VCaP (cell line): ENCODE data around the gene RAPGEF4.

Source experiments
- H3K27ac ChIP-seq: fragments of 450-650 bp; 2 replicates; pipeline ENCODE4 v1.5.1; 2017
- TF ChIP-seq, protein P1 (sequence below): fragments of 450-650 bp; conservative IDR thresholded peaks from 2 replicates; pipeline ENCODE4 v1.5.1; 2017; ENCODE audit warnings: mild to moderate bottlenecking, moderate library complexity

The RAPGEF4 gene

GRCh38 chr2:172702451-172702850 is 33.2 kb upstream of the RAPGEF4 start:
- no peak overlapping the region for H3K27ac ChIP-seq
- TF ChIP-seq, protein P1, sequence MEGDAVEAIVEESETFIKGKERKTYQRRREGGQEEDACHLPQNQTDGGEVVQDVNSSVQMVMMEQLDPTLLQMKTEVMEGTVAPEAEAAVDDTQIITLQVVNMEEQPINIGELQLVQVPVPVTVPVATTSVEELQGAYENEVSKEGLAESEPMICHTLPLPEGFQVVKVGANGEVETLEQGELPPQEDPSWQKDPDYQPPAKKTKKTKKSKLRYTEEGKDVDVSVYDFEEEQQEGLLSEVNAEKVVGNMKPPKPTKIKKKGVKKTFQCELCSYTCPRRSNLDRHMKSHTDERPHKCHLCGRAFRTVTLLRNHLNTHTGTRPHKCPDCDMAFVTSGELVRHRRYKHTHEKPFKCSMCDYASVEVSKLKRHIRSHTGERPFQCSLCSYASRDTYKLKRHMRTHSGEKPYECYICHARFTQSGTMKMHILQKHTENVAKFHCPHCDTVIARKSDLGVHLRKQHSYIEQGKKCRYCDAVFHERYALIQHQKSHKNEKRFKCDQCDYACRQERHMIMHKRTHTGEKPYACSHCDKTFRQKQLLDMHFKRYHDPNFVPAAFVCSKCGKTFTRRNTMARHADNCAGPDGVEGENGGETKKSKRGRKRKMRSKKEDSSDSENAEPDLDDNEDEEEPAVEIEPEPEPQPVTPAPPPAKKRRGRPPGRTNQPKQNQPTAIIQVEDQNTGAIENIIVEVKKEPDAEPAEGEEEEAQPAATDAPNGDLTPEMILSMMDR: no peak

DNA sequence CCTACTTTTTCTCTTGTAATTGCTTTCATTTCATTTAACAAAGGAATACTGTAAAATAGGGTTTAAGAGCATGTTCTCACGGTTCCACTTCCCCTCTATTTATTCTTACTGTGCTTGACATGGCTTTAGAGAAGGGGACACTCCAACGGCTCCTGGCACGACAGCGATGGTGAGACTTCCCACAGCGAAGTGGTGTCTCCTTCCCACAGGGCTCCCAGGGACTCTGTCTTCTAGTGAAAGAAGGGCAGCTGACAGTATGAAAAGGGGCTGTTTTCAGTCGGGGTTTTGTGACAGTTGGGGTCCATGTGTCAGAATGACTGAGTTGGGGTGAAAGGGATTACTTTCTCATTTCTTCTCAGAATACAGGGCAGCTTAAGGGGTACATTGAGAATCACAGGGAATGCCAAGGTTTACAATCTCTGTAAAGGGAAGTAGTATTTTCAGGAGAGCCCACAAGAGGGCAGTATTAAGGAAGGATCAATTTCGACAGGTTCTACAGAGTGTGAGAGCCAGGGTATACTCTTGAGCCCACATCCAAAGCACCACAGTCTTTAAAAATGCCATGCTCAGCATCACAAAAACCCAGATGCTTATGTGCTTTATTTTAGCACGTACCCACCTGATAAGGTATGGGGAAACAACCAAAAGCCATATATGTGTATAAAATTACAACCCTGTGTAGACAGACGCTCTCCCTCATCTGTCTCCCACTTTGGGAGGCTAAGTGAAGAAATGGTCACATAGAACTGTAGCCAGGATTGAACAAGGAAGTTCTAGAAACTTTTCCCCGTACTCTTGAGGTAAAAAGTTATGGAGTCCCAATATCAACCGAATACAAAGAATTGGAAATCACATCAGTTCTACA is 31.3 kb upstream of the RAPGEF4 start:
- TF ChIP-seq, protein P1: peak; percentile 68
- no peak overlapping the region for H3K27ac ChIP-seq

- H3K27ac ChIP-seq: no peak overlapping the region
- TF ChIP-seq, protein P1: no peak
Observed at GRCh38 chr2:172705352-172705751, 30.3 kb upstream of the RAPGEF4 start.

DNA sequence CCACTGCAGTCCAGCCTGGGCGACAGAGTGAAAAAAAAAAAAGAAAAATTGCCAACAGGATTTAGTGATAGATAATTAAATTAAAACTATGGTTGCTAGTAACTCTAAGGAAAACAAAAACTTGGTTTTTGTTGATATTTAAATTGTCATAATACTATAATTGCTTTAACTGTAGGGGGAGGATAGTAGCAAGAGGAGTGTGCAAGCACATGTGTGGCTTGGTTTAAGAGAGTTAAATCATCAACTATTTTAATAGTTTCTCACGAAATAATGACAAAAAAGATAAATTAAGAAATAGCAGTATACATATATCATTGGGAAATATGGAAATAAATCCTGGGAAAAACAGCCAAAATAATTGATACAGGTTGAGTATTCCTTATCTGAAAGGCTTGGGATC is 27.4 kb upstream of the RAPGEF4 start:
- TF ChIP-seq, protein P1: no peak
- no peak overlapping the region for H3K27ac ChIP-seq

- no peak overlapping the region for H3K27ac ChIP-seq
- TF ChIP-seq, protein P1: no peak
Observed at GRCh38 chr2:172709566-172710291, 25.9 kb upstream of the RAPGEF4 start.

- no peak overlapping the region for H3K27ac ChIP-seq
- TF ChIP-seq, protein P1: peak; percentile 83
Observed at GRCh38 chr2:172710584-172711047, 25.0 kb upstream of the RAPGEF4 start.

DNA sequence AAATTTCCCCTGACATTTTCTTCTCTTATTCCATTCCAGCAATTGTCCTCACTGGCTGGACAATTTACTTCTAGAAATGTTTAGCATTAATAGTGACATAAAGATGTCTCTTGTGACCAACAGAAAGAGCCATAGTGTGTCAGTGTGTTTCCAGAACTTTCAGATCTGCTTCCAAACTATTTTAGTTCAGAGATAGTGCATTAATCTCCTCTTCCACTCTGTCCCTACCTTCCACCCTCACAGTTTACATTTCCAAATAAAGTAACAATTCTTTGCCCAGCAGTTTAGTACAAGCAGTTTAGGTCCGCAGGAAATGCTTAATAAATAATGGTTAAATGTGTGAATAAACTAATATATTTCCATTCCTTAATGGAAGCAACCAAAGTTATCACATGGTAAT is 24.5 kb upstream of the RAPGEF4 start:
- H3K27ac ChIP-seq: no peak overlapping the region
- TF ChIP-seq, protein P1: no peak
